Measurements from ENCODE around the gene CHST8. TPM values are rescaled to one million over a fixed set of nuclear protein-coding genes. Genes with fewer than 3 reads are reported as not detected.

CHST8 gene
- polyA plus RNA-seq, 1 of the 3 experiments (the other 2 are of a cell fraction): 0.05 TPM

GRCh38 chr19:33730858-33731607 lies 109.3 kb downstream of the CHST8 start:
- POLR2A ChIA-PET: no interaction called here
- Histone ChIP-seq H3K4me1 (ENCODE audit: control insufficient read depth in 1 of 2, insufficient read depth in 2 of 2, low read depth in 1 of 2, low read length in 1 of 2) (peaks cover 0 to 39% of the 10 kb centered on the region in 2 experiments; a peak in 1 of 4 replicates), H3K4me3 (ENCODE audit: low read depth in 2 of 2, low read length in 1 of 2) (no peak overlapping the region), H3K27me3 (ENCODE audit: insufficient read depth) (no peaks in the 10 kb centered on the region), H3F3A (replicated peaks; ENCODE audit: insufficient read depth) (no peaks in the 10 kb centered on the region), H3K9ac (no peak overlapping the region), H3K79me2 (ENCODE audit: insufficient read depth) (no peaks in the 10 kb centered on the region), H3K9me2 (no peaks in the 10 kb centered on the region), H3K4me2 (no peak overlapping the region), H4K20me1 (ENCODE audit: insufficient read depth) (no peaks in the 10 kb centered on the region), H3K27ac (ENCODE audit: low read depth in 2 of 2, low read length in 1 of 2) (no peak overlapping the region), H2AFZ (ENCODE audit: low read depth) (no peak overlapping the region), H3K9me3 (no peaks in the 10 kb centered on the region), H3K36me3 (replicated peaks in 1 of 2; ENCODE audit: control insufficient read depth in 1 of 2, insufficient read depth in 2 of 2, low read length in 1 of 2) (no peaks in the 10 kb centered on the region)
- TF ChIP-seq EZH2phosphoT487 (IDR thresholded peaks at IDR 0.05; ENCODE audit: borderline replicate concordance, low read depth) (no peak), USF2 (IDR thresholded peaks at IDR 0.05; ENCODE audit: borderline replicate concordance, low read depth, low read length) (no peak), EP300 (IDR thresholded peaks at IDR 0.05; ENCODE audit: borderline replicate concordance in 1 of 2, low read depth in 1 of 2, low read length in 1 of 2) (no peak), SMC3 (IDR thresholded peaks at IDR 0.05; ENCODE audit: low read depth, low read length) (no peak), MXI1 (IDR thresholded peaks at IDR 0.05; ENCODE audit: low read depth, low read length) (no peak), TAF1 (IDR thresholded peaks at IDR 0.05; ENCODE audit: borderline replicate concordance, low read depth, low read length) (no peak), NRF1 (IDR thresholded peaks at IDR 0.05; ENCODE audit: low read depth, low read length) (no peak), FOSL2 (IDR thresholded peaks at IDR 0.05; ENCODE audit: borderline replicate concordance, low read depth) (no peak), CHD2 (IDR thresholded peaks at IDR 0.05; ENCODE audit: low read length, partially characterized antibody) (no peak), ELF1 (IDR thresholded peaks at IDR 0.05) (no peak), PBX3 (IDR thresholded peaks at IDR 0.05) (no peak), FOXJ3 (CRISPR knock-in tag; IDR thresholded peaks at IDR 0.05) (no peak), RXRA (IDR thresholded peaks at IDR 0.05; ENCODE audit: borderline replicate concordance, low read depth) (no peak), USF1 (IDR thresholded peaks at IDR 0.05; ENCODE audit: borderline replicate concordance, low read depth) (no peak), POLR2AphosphoS5 (IDR thresholded peaks at IDR 0.05; ENCODE audit: low read depth, low read length) (no peak)
- TF ChIP-seq, protein P1, sequence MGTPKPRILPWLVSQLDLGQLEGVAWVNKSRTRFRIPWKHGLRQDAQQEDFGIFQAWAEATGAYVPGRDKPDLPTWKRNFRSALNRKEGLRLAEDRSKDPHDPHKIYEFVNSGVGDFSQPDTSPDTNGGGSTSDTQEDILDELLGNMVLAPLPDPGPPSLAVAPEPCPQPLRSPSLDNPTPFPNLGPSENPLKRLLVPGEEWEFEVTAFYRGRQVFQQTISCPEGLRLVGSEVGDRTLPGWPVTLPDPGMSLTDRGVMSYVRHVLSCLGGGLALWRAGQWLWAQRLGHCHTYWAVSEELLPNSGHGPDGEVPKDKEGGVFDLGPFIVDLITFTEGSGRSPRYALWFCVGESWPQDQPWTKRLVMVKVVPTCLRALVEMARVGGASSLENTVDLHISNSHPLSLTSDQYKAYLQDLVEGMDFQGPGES (IDR thresholded peaks at IDR 0.05; ENCODE audit: low read depth, low read length): no peak
- TF ChIP-seq, protein P2, sequence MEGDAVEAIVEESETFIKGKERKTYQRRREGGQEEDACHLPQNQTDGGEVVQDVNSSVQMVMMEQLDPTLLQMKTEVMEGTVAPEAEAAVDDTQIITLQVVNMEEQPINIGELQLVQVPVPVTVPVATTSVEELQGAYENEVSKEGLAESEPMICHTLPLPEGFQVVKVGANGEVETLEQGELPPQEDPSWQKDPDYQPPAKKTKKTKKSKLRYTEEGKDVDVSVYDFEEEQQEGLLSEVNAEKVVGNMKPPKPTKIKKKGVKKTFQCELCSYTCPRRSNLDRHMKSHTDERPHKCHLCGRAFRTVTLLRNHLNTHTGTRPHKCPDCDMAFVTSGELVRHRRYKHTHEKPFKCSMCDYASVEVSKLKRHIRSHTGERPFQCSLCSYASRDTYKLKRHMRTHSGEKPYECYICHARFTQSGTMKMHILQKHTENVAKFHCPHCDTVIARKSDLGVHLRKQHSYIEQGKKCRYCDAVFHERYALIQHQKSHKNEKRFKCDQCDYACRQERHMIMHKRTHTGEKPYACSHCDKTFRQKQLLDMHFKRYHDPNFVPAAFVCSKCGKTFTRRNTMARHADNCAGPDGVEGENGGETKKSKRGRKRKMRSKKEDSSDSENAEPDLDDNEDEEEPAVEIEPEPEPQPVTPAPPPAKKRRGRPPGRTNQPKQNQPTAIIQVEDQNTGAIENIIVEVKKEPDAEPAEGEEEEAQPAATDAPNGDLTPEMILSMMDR (IDR thresholded peaks at IDR 0.05): no peak
- DNase-seq: no peak
- CTCF ChIA-PET: interaction anchor here (1.3 kb wide), 1 partner anchor 9 kb away, joined by 4 read pairs; no protein-coding TSS in a partner anchor
- 27% methylated on average over 8 of the region's 8 CpGs for WGBS (ENCODE audit: low lambda C conversion rate)

All from SK-N-SH (cell line).